Endothelial cell of umbilical vein (primary cell): Measurements from ENCODE around the gene TRRAP. TPM values are rescaled to one million over a fixed set of nuclear protein-coding genes. Genes with fewer than 3 reads are reported as not detected.
A peak's percentile ranks its signal among the peaks of the same experiment; 100 is the strongest.
"Not testable (repeated sequence)": the region's sequence is repeated elsewhere in the genome, so short reads cannot be mapped to it uniquely, and the experiment has no call there.

Experiments used
- BruUV-seq: library from RNA; stranded (reverse); fragments of 400-500 nt; replicated peaks from 2 replicates; lab custom pipeline; 2021; lab: Mats Ljungman, UMichigan
- CTCF ChIA-PET: fragments of 300-600, 350-600 bp; sonication (Branson Sonifier 250); formaldehyde crosslinking; loops from one replicate; lab custom pipeline; 2021; ENCODE audit warnings: antibody characterized with exemption, inconsistent platforms; lab: Charles Lee
- POLR2A ChIA-PET: fragments of 300-600, 350-600 bp; sonication (Branson Sonifier 250); formaldehyde crosslinking; loops from one replicate; lab custom pipeline; 2021; ENCODE audit warnings: antibody characterized with exemption, inconsistent platforms; lab: Charles Lee
- DNase-seq: peaks from one replicate; pipeline ENCODE4 v3.0.0-alpha.2; 2011; ENCODE audit warnings: low read depth, low spot score
- FAIRE-seq: peaks from 2 replicates; lab custom pipeline; 2011; peaks lifted over from hg19 to GRCh38; lab: Jason Lieb, UNC
- H2AFZ ChIP-seq: 2 replicates; pipeline ENCODE4 v1.6.0; 2012; ENCODE audit warnings: low read depth, low read length, control low read depth, inconsistent platforms
- H3K27ac ChIP-seq: 2 replicates; pipeline ENCODE4 v1.5.1; 2011; ENCODE audit warnings: low read depth, mild to moderate bottlenecking, control low read depth, low read length, moderate library complexity; ENCODE audit not compliant: insufficient read depth
- H3K27me3 ChIP-seq, 2 experiments: 2 replicates each; pipeline versions ENCODE4 v1.6.0 to v1.6.1; 2011; ENCODE audit warnings: low read length in 2 of 2, mixed read lengths in 1 of 2; ENCODE audit not compliant: control insufficient read depth in 2 of 2, insufficient read depth in 2 of 2
- H3K36me3 ChIP-seq, 2 experiments: 2 replicates in 1 of 2; 3 replicates in 1 of 2; pipeline ENCODE4 v1.5.1; 2011; ENCODE audit warnings: low read length in 2 of 2, mild to moderate bottlenecking in 1 of 2, moderate library complexity in 1 of 2; ENCODE audit not compliant: control insufficient read depth in 2 of 2, insufficient read depth in 2 of 2; ENCODE audit errors: extremely low read depth in 1 of 2
- H3K4me1 ChIP-seq: 3 replicates; pipeline ENCODE4 v1.5.1; 2011; ENCODE audit warnings: mild to moderate bottlenecking, low read length; ENCODE audit not compliant: control insufficient read depth, insufficient read depth; ENCODE audit errors: extremely low read depth
- H3K4me2 ChIP-seq: 2 replicates; pipeline ENCODE4 v1.6.1; 2011; ENCODE audit warnings: low read length, control low read depth, mixed read lengths; ENCODE audit not compliant: insufficient read depth
- H3K4me3 ChIP-seq, 3 experiments: fragments of 200-600 bp in 1 of 3; sonication (generic), shearing (Covaris generic) in 1 of 3; replicated peaks in 1 of 3; 2 replicates each; pipeline ENCODE4 v1.5.1; 2011 to 2016; ENCODE audit warnings: control low read depth in 3 of 3, low read length in 3 of 3, mild to moderate bottlenecking in 2 of 3, inconsistent platforms in 1 of 3, low read depth in 1 of 3, moderate library complexity in 1 of 3; ENCODE audit not compliant: insufficient read depth in 1 of 3
- H3K79me2 ChIP-seq: 2 replicates; pipeline ENCODE4 v1.6.0; 2012; ENCODE audit warnings: low read length, inconsistent platforms; ENCODE audit not compliant: control insufficient read depth, insufficient read depth
- H3K9ac ChIP-seq: replicated peaks from 2 replicates; pipeline ENCODE3; 2011; ENCODE audit warnings: low read length, control low read depth; ENCODE audit not compliant: insufficient read depth; ENCODE audit errors: extremely low read depth
- H3K9me1 ChIP-seq: replicated peaks from 3 replicates; pipeline ENCODE4 v1.6.0; 2011; ENCODE audit warnings: mild to moderate bottlenecking, low read length; ENCODE audit not compliant: control insufficient read depth, insufficient read depth; ENCODE audit errors: extremely low read depth
- H3K9me3 ChIP-seq: replicated peaks from 2 replicates; pipeline ENCODE4 v1.5.1; 2012; ENCODE audit warnings: low read length, inconsistent platforms; ENCODE audit not compliant: control insufficient read depth, insufficient read depth
- H4K20me1 ChIP-seq: replicated peaks from 2 replicates; pipeline ENCODE3; 2011; ENCODE audit warnings: mild to moderate bottlenecking, low read length; ENCODE audit not compliant: control insufficient read depth, insufficient read depth; ENCODE audit errors: extremely low read depth
- CTCF ChIP-seq, 2 donors: IDR thresholded peaks; 1 replicate in 1 of 2; 2 replicates in 1 of 2; pipeline ENCODE4 v1.5.1; 2011; ENCODE audit warnings: low read length in 2 of 2, mild to moderate bottlenecking in 2 of 2, moderate library complexity in 2 of 2, control low read depth in 1 of 2, inconsistent platforms in 1 of 2, low read depth in 1 of 2; ENCODE audit not compliant: insufficient read depth in 1 of 2; ENCODE audit errors: extremely low read depth in 1 of 2
- FOS ChIP-seq: IDR thresholded peaks from 2 replicates; pipeline ENCODE4 v1.6.1; 2011; ENCODE audit warnings: mild to moderate bottlenecking, low read length, moderate library complexity, borderline replicate concordance; ENCODE audit not compliant: insufficient read depth
- GATA2 ChIP-seq: IDR thresholded peaks from 2 replicates; pipeline ENCODE4 v1.7.0; 2011; ENCODE audit warnings: low read depth, mild to moderate bottlenecking, moderate library complexity, mixed read lengths, low read length; ENCODE audit not compliant: insufficient read length, insufficient read depth
- JUN ChIP-seq: IDR thresholded peaks from 2 replicates; pipeline ENCODE4 v1.6.1; 2011; ENCODE audit warnings: borderline replicate concordance, low read depth; ENCODE audit not compliant: insufficient read length, insufficient read depth
- MAX ChIP-seq: IDR thresholded peaks from 2 replicates; pipeline ENCODE4 v1.6.1; 2011; ENCODE audit not compliant: insufficient read depth, insufficient read length
- POLR2AphosphoS5 ChIP-seq: IDR thresholded peaks from 2 replicates; pipeline ENCODE4 v1.6.1; 2012; ENCODE audit warnings: low read depth, mild to moderate bottlenecking, control low read depth, low read length, moderate library complexity; ENCODE audit not compliant: insufficient read depth
- dilution Hi-C: fragments of 300-500 bp; cut with MboI; formaldehyde crosslinking; loops from one replicate; pipeline ENCODE4 v1.15.0; 2019; ENCODE audit warnings: low sequenced_read_pairs; ENCODE audit not compliant: extremely low pct_ligation_motif_present
- intact Hi-C: fragments of 100-400 bp; cut with micrococcal nuclease; formaldehyde crosslinking; loops from one replicate; pipeline ENCODE4 v1.10.0; 2022
- polyA plus RNA-seq, 4 experiments: library from polyadenylated mRNA; depleted of rRNA in 3 of 4; stranded (reverse) in 3 of 4; unstranded in 1 of 4; fragments of >200 nt; gene quantifications; 2 replicates each; pipeline versions ENCODE4 v1.2.1 to v1.2.3, GENCODE V29; 2011 to 2012; ENCODE audit warnings: missing spikeins in 1 of 4
- total RNA-seq: library from RNA; stranded (reverse); gene quantifications from 2 replicates; pipeline ENCODE4 v1.2.3, GENCODE V29; 2021

The TRRAP gene
- total and polyA plus RNA-seq, 2 donors (not counting 3 experiments of a cell fraction or from before 2014, with no cell fraction given): 21.8 to 45.8 TPM

- no peak overlapping the region for H3K9ac ChIP-seq
- TF ChIP-seq MAX (no peak), CTCF (IDR thresholded peaks at IDR 0.05; ENCODE audit: extremely low read depth in 1 of 2, insufficient read depth in 1 of 2, low read depth in 1 of 2, low read length in 2 of 2) (no peak)
- no peak overlapping the region for H3K4me3 ChIP-seq
- FAIRE-seq: no peak
- ChIA-PET POLR2A (no interaction called here), CTCF (interaction anchor here (0.6 to 3.5 kb wide), 3 partner anchors 12 to 273 kb away, joined by 3 to 44 read pairs (median 5); no protein-coding TSS in a partner anchor)
- H3K36me3 ChIP-seq: peaks cover 15 to 31% of the 10 kb centered on the region in 2 experiments
- intact Hi-C loops: no loop called here
- no peak for DNase-seq
- no peaks in the 10 kb centered on the region for H3K9me3 ChIP-seq
- H3K4me2 ChIP-seq: no peak overlapping the region
- dilution Hi-C loops: no loop called here
- H3K4me1 ChIP-seq: peaks cover 37% of the 10 kb centered on the region
- H3K27me3 ChIP-seq: no peaks in the 10 kb centered on the region
- no peaks in the 10 kb centered on the region for H4K20me1 ChIP-seq
- H3K9me1 ChIP-seq: no peaks in the 10 kb centered on the region
- no peak overlapping the region for H2AFZ ChIP-seq
- H3K79me2 ChIP-seq: no peaks in the 10 kb centered on the region
- BruUV-seq: no TSS peak
- H3K27ac ChIP-seq: peak overlapping the region; percentile 38
Observed at GRCh38 chr7:99041526-99041925, 163.2 kb downstream of the TRRAP start.

GRCh38 chr7:99042957-99043356 lies 164.6 kb downstream of the TRRAP start:
- Histone ChIP-seq H3K79me2 (no peaks in the 10 kb centered on the region), H3K9me3 (no peaks in the 10 kb centered on the region), H4K20me1 (no peaks in the 10 kb centered on the region), H3K4me3 (peak overlapping the region in 1 of 3 experiments; percentile 47), H3K36me3 (peaks cover 14 to 27% of the 10 kb centered on the region in 2 experiments), H3K9me1 (no peaks in the 10 kb centered on the region), H3K4me2 (peak overlapping the region; percentile 92), H2AFZ (no peak overlapping the region), H3K27ac (peak overlapping the region; percentile 92), H3K9ac (peak overlapping the region; percentile 70), H3K4me1 (peaks cover 37% of the 10 kb centered on the region), H3K27me3 (no peaks in the 10 kb centered on the region)
- ChIA-PET CTCF (no interaction called here), POLR2A (no interaction called here)
- TF ChIP-seq GATA2 (peak; percentile 93), POLR2AphosphoS5 (peak; percentile 68), FOS (no peak), JUN (no peak)
- intact Hi-C loops (no loop called here), dilution Hi-C loops (no loop called here)
- DNase-seq (peak; percentile 87), FAIRE-seq (peak; percentile 85)
- no TSS peak for BruUV-seq

GRCh38 chr7:99044858-99045257 lies 166.5 kb downstream of the TRRAP start:
- H3K9me1 ChIP-seq, CTCF ChIA-PET, H2AFZ ChIP-seq, POLR2A ChIA-PET, intact Hi-C loops, H3K79me2 ChIP-seq, FAIRE-seq, H3K27ac ChIP-seq, H3K27me3 ChIP-seq, BruUV-seq, DNase-seq, H3K4me3 ChIP-seq, H3K9ac ChIP-seq, H3K4me2 ChIP-seq, H3K9me3 ChIP-seq, dilution Hi-C loops, H4K20me1 ChIP-seq: not testable (repeated sequence)
- peaks cover 17 to 19% of the 10 kb centered on the region in 2 experiments for H3K36me3 ChIP-seq
- peaks cover 37% of the 10 kb centered on the region for H3K4me1 ChIP-seq
